Astrocyte (in vitro differentiated cells and primary cell): Measurements from ENCODE around the gene VWA8. TPM values are rescaled to one million over a fixed set of nuclear protein-coding genes. Genes with fewer than 3 reads are reported as not detected.
A peak's percentile ranks its signal among the peaks of the same experiment; 100 is the strongest.
"Not testable (repeated sequence)": the region's sequence is repeated elsewhere in the genome, so short reads cannot be mapped to it uniquely, and the experiment has no call there.

Experiments used
- DNase-seq: peaks from one replicate; pipeline ENCODE4 v3.0.0-alpha.2; 2010; ENCODE audit warnings: low read depth
- FAIRE-seq: peaks from 2 replicates; lab custom pipeline; 2011; peaks lifted over from hg19 to GRCh38; lab: Jason Lieb, UNC
- H2AFZ ChIP-seq: 2 replicates; pipeline ENCODE4 v1.6.0; 2012; ENCODE audit warnings: low read depth, low read length, inconsistent platforms
- H3K27ac ChIP-seq: 2 replicates; pipeline ENCODE4 v1.5.1; 2011; ENCODE audit warnings: low read depth, low read length, inconsistent platforms
- H3K27me3 ChIP-seq: 2 replicates; pipeline ENCODE4 v1.6.0; 2011; ENCODE audit warnings: low read length, inconsistent platforms; ENCODE audit not compliant: insufficient read depth
- H3K36me3 ChIP-seq: 2 replicates; pipeline ENCODE4 v1.5.1; 2011; ENCODE audit warnings: low read length, inconsistent platforms; ENCODE audit not compliant: insufficient read depth
- H3K4me1 ChIP-seq: 2 replicates; pipeline ENCODE4 v1.5.1; 2011; ENCODE audit warnings: low read length, inconsistent platforms; ENCODE audit not compliant: insufficient read depth
- H3K4me2 ChIP-seq: 2 replicates; pipeline ENCODE4 v1.6.0; 2012; ENCODE audit warnings: low read length, inconsistent platforms
- H3K4me3 ChIP-seq: 2 replicates; pipeline ENCODE4 v1.5.1; 2011; ENCODE audit warnings: low read depth, mild to moderate bottlenecking, low read length, inconsistent platforms; ENCODE audit not compliant: insufficient read depth
- H3K79me2 ChIP-seq: 2 replicates; pipeline ENCODE4 v1.6.0; 2012; ENCODE audit warnings: mild to moderate bottlenecking, low read length, inconsistent platforms; ENCODE audit not compliant: insufficient read depth
- H3K9ac ChIP-seq: 2 replicates; pipeline ENCODE4 v1.6.0; 2012; ENCODE audit warnings: mild to moderate bottlenecking, low read length, inconsistent platforms
- H3K9me3 ChIP-seq: 2 replicates; pipeline ENCODE4 v1.5.1; 2012; ENCODE audit warnings: low read depth, mild to moderate bottlenecking, low read length, inconsistent platforms; ENCODE audit not compliant: insufficient read depth
- H4K20me1 ChIP-seq: 2 replicates; pipeline ENCODE4 v1.6.0; 2012; ENCODE audit warnings: low read length, inconsistent platforms; ENCODE audit not compliant: insufficient read depth
- H3K27ac Mint-ChIP-seq: one replicate; pipeline ENCODE4 v1.8.0; 2021; ENCODE audit warnings: mild to moderate bottlenecking, mixed read lengths; ENCODE audit not compliant: unreplicated experiment
- H3K27me3 Mint-ChIP-seq: one replicate; pipeline ENCODE4 v1.8.0; 2021; ENCODE audit warnings: low read depth, mixed read lengths; ENCODE audit not compliant: unreplicated experiment
- H3K36me3 Mint-ChIP-seq: one replicate; pipeline ENCODE4 v1.8.0; 2021; ENCODE audit warnings: low read depth, mixed read lengths; ENCODE audit not compliant: unreplicated experiment
- H3K4me1 Mint-ChIP-seq: one replicate; pipeline ENCODE4 v1.8.0; 2021; ENCODE audit warnings: low read depth, mixed read lengths; ENCODE audit not compliant: unreplicated experiment
- H3K4me3 Mint-ChIP-seq: one replicate; pipeline ENCODE4 v1.8.0; 2021; ENCODE audit warnings: mild to moderate bottlenecking, moderate library complexity, mixed read lengths; ENCODE audit not compliant: unreplicated experiment
- H3K9me3 Mint-ChIP-seq: one replicate; pipeline ENCODE4 v1.8.0; 2021; ENCODE audit warnings: mild to moderate bottlenecking, mixed read lengths; ENCODE audit not compliant: unreplicated experiment
- EZH2 ChIP-seq: IDR thresholded peaks from 2 replicates; pipeline ENCODE4 v1.6.1; 2012; ENCODE audit warnings: mild to moderate bottlenecking, low read length, inconsistent platforms; ENCODE audit not compliant: insufficient read depth
- total RNA-seq: library from RNA; stranded (reverse); gene quantifications from 2 replicates; pipeline ENCODE4 v1.2.1, GENCODE V29; 2021
- TF ChIP-seq, protein P1 (sequence below): IDR thresholded peaks from 2 replicates; pipeline ENCODE4 v1.5.1; 2011; ENCODE audit warnings: low read depth, mild to moderate bottlenecking, inconsistent platforms, low read length, moderate library complexity; ENCODE audit not compliant: insufficient read depth

VWA8 gene
- total RNA-seq, 1 donor from 2014 or later: 15.6 TPM

DNA sequence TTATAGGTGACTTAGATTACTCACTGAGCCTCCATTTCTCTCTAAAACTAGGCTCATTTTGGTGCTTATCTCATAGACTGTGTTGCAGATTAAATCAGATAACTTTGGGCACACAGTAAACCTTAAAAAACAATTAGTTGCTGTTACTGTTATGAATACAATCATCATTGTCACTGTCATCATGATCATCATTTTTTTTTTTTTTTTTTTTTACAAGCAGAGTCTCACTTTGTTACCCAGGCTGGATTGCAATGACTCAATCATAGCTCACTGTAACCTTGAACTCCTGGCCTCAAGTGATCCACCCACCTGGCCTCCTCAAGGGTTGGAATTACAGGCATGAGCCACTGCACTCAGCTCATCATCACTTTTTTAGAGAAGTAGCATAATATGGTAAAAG, 60.0 kb downstream of the VWA8 start:
- no peak overlapping the region for H2AFZ ChIP-seq
- no peak for TF ChIP-seq EZH2
- TF ChIP-seq, protein P1, sequence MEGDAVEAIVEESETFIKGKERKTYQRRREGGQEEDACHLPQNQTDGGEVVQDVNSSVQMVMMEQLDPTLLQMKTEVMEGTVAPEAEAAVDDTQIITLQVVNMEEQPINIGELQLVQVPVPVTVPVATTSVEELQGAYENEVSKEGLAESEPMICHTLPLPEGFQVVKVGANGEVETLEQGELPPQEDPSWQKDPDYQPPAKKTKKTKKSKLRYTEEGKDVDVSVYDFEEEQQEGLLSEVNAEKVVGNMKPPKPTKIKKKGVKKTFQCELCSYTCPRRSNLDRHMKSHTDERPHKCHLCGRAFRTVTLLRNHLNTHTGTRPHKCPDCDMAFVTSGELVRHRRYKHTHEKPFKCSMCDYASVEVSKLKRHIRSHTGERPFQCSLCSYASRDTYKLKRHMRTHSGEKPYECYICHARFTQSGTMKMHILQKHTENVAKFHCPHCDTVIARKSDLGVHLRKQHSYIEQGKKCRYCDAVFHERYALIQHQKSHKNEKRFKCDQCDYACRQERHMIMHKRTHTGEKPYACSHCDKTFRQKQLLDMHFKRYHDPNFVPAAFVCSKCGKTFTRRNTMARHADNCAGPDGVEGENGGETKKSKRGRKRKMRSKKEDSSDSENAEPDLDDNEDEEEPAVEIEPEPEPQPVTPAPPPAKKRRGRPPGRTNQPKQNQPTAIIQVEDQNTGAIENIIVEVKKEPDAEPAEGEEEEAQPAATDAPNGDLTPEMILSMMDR: no peak
- H3K36me3 ChIP-seq: no peaks in the 10 kb centered on the region
- DNase-seq (no peak), FAIRE-seq (no peak)
- H3K27ac ChIP-seq: no peak overlapping the region
- no peak overlapping the region for H3K4me2 ChIP-seq
- H3K36me3 Mint-ChIP-seq: peaks cover 5% of the 10 kb centered on the region
- H3K27me3 Mint-ChIP-seq: no peaks in the 10 kb centered on the region
- H3K9me3 Mint-ChIP-seq: peaks cover 2% of the 10 kb centered on the region
- no peak overlapping the region for H3K4me3 Mint-ChIP-seq
- H3K9me3 ChIP-seq: no peaks in the 10 kb centered on the region
- no peak overlapping the region for H3K4me3 ChIP-seq
- peaks cover 7% of the 10 kb centered on the region for H3K4me1 Mint-ChIP-seq
- no peaks in the 10 kb centered on the region for H3K79me2 ChIP-seq
- no peak overlapping the region for H3K27ac Mint-ChIP-seq
- H3K9ac ChIP-seq: no peak overlapping the region
- H3K4me1 ChIP-seq: no peaks in the 10 kb centered on the region
- no peaks in the 10 kb centered on the region for H4K20me1 ChIP-seq
- H3K27me3 ChIP-seq: no peaks in the 10 kb centered on the region

GRCh38 chr13:41898411-41898810, 62.5 kb downstream of the VWA8 start:
- H3K27ac ChIP-seq, H3K9ac ChIP-seq, H3K9me3 ChIP-seq, H4K20me1 ChIP-seq, H3K27ac Mint-ChIP-seq, H3K4me3 ChIP-seq, H3K4me3 Mint-ChIP-seq, H2AFZ ChIP-seq, H3K4me2 ChIP-seq, H3K9me3 Mint-ChIP-seq, H3K36me3 Mint-ChIP-seq, H3K79me2 ChIP-seq, H3K36me3 ChIP-seq, H3K27me3 ChIP-seq, FAIRE-seq, DNase-seq, H3K27me3 Mint-ChIP-seq, H3K4me1 ChIP-seq: not testable (repeated sequence)
- H3K4me1 Mint-ChIP-seq: peaks cover 11% of the 10 kb centered on the region

DNA sequence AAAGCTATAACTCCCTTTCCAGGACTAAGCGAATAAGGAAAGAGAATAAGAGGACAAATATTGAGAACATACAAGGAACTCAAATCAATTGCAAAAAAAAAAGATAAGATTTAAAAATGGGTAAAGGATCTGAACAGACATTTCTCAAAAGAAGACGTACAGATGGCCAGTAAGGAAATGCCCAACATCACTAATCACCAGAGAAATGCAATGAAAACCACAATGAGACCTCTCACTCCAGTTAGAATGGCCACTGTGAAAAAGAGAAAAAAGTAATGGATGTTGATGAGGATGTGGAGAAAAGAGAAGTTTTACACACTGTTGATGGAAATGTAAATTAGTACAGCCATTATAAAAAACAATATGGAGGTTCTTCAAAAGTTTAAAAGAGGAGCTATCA, 63.8 kb downstream of the VWA8 start:
- Mint-ChIP-seq H3K27ac (peak overlapping the region; percentile 30), H3K4me1 (peaks cover 11% of the 10 kb centered on the region), H3K27me3 (no peaks in the 10 kb centered on the region), H3K36me3 (peaks cover 7% of the 10 kb centered on the region), H3K4me3 (no peak overlapping the region), H3K9me3 (peaks cover 2% of the 10 kb centered on the region)
- no peaks in the 10 kb centered on the region for H3K4me1 ChIP-seq
- H3K4me3 ChIP-seq: no peak overlapping the region
- no peak overlapping the region for H3K4me2 ChIP-seq
- H2AFZ ChIP-seq: no peak overlapping the region
- no peaks in the 10 kb centered on the region for H4K20me1 ChIP-seq
- TF ChIP-seq, protein P1: no peak
- no peak for TF ChIP-seq EZH2
- FAIRE-seq: no peak
- no peaks in the 10 kb centered on the region for H3K36me3 ChIP-seq
- no peak overlapping the region for H3K27ac ChIP-seq
- H3K27me3 ChIP-seq: no peaks in the 10 kb centered on the region
- DNase-seq: no peak
- no peak overlapping the region for H3K9ac ChIP-seq
- H3K79me2 ChIP-seq: no peaks in the 10 kb centered on the region
- H3K9me3 ChIP-seq: no peaks in the 10 kb centered on the region
